K562 (cell line): Measurements from ENCODE around the gene SELENOK. TPM values are rescaled to one million over a fixed set of nuclear protein-coding genes. Genes with fewer than 3 reads are reported as not detected.

Source experiments
- ATF1 ChIP-seq, 2 experiments: fragments of 450-650 bp in 1 of 2; IDR thresholded peaks; 2 replicates each; pipeline ENCODE4 v1.6.1; 2016; ENCODE audit warnings: missing compliant biosample characterization in 1 of 2, missing genetic modification characterization in 1 of 2
- FOSL1 ChIP-seq: fragments of 200-800 bp; sonication (Bioruptor generic); conservative IDR thresholded peaks from 2 replicates; pipeline ENCODE4 v1.6.1; 2016; ENCODE audit warnings: missing genetic modification characterization, missing compliant biosample characterization
- NELFE ChIP-seq: IDR thresholded peaks from 2 replicates; pipeline ENCODE4 v1.6.1; 2011; ENCODE audit warnings: mild to moderate bottlenecking; ENCODE audit not compliant: insufficient read depth, insufficient read length
- NEUROD1 ChIP-seq: fragments of 150-350 bp; IDR thresholded peaks from 2 replicates; pipeline ENCODE4 v1.6.1; 2014; ENCODE audit warnings: borderline replicate concordance, low read length, low read depth; ENCODE audit not compliant: partially characterized antibody
- POU5F1 ChIP-seq: fragments of 150-350 bp; IDR thresholded peaks from 2 replicates; pipeline ENCODE4 v1.6.1; 2014; ENCODE audit warnings: borderline replicate concordance, low read length, low read depth, mild to moderate bottlenecking; ENCODE audit not compliant: partially characterized antibody
- RB1 ChIP-seq: fragments of 450-650 bp; IDR thresholded peaks from 2 replicates; pipeline ENCODE4 v1.6.1; 2017; ENCODE audit warnings: low read depth, mild to moderate bottlenecking
- ZNF174 ChIP-seq: fragments of 250-450 bp; sonication (Bioruptor Pico); IDR thresholded peaks from 2 replicates; pipeline ENCODE4 v1.4.0; 2020; ENCODE audit warnings: mild to moderate bottlenecking
- ZNF561 ChIP-seq: fragments of 450-650 bp; formaldehyde crosslinking; conservative IDR thresholded peaks from 2 replicates; pipeline ENCODE4 v1.4.0; 2020; ENCODE audit warnings: mild to moderate bottlenecking, moderate library complexity
- polyA plus RNA-seq, 8 experiments: library from polyadenylated mRNA; depleted of rRNA in 4 of 8; stranded (reverse) in 5 of 8; unstranded in 3 of 8; fragments of >200 nt; fragmentation: Nextera tagmentation in 2 of 8; fragmentation: Illumina TruSeq in 1 of 8; extraction: Ambion mirVana in 2 of 8; extraction: Trizol in 1 of 8; gene quantifications; 2 replicates each; pipeline versions ENCODE4 v1.2.1 to v1.2.3, GENCODE V29; 2011 to 2014; ENCODE audit warnings: inconsistent platforms in 1 of 8, missing spikeins in 1 of 8
- total RNA-seq, 7 experiments: library from RNA; depleted of rRNA in 6 of 7; stranded (reverse); fragments of >200 nt in 6 of 7; fragmentation: Illumina TruSeq in 2 of 7; extraction: Trizol in 2 of 7; gene quantifications; 2 replicates each; pipeline versions ENCODE4 v1.2.1 to v1.2.3, GENCODE V29; 2011 to 2021; ENCODE audit warnings: low replicate concordance in 1 of 7
- TF ChIP-seq, protein P1 (sequence below): sonication (generic); formaldehyde crosslinking; IDR thresholded peaks from 2 replicates; pipeline ENCODE4 v1.9.0; 2022; ENCODE audit warnings: mild to moderate bottlenecking, missing genetic modification reagents
- TF ChIP-seq, protein P2 (sequence below): fragments of 450-650 bp; IDR thresholded peaks from 2 replicates; pipeline ENCODE4 v1.6.1; 2016; ENCODE audit warnings: mild to moderate bottlenecking, moderate library complexity
- TF ChIP-seq, protein P3 (sequence below): sonication (generic); formaldehyde crosslinking; IDR thresholded peaks from 2 replicates; pipeline ENCODE4 v1.8.1; 2023; ENCODE audit warnings: mild to moderate bottlenecking, missing genetic modification reagents, moderate library complexity
- TF ChIP-seq, protein P4 (sequence below), 2 experiments: IDR thresholded peaks; 2 replicates each; pipeline ENCODE4 v1.6.1; 2011; ENCODE audit warnings: borderline replicate concordance in 1 of 2, control low read depth in 1 of 2, low read depth in 1 of 2, low read length in 1 of 2, mild to moderate bottlenecking in 1 of 2, mixed read lengths in 1 of 2, moderate library complexity in 1 of 2; ENCODE audit not compliant: insufficient read depth in 1 of 2, insufficient read length in 1 of 2, poor library complexity in 1 of 2, severe bottlenecking in 1 of 2; ENCODE audit errors: extremely low read depth in 1 of 2

The SELENOK gene
- total and polyA plus RNA-seq, 9 of the 15 experiments (the other 6 are each of a cell fraction or from before 2014, with no cell fraction given): 18.3 to 164 (median 34.8) TPM

DNA sequence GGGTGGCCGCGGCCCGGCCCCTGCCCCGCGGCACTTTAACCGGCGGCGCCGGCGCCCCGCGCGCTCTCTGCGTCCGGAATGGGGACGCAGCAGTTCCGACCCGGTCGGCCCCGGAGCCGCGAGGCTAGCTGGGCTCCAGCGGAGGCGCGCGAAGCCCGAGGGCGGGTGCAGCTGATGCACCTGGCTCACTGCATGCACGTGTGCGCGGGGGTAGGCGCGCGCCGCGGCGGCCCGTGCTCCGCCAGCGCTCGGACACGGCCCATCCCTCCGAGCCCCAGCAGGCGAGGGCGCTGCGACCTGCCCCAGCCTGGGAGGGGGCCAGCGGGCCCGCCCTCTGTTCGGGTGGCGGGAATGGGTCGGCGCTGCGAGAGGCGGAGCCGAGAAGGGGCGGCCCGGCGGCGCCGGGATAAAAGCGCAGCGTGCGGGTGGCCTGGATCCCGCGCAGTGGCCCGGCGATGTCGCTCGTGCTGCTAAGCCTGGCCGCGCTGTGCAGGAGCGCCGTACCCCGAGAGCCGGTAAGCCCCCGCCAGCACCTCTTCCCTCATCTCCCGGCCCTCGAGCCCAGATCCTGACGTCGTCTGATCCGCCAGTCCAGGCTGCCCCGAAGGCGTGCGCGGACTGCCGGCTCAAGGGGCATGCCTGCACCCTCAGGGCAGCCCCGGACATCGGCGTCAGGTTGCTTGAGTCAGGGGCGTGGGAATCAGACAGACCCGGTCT lies 45.4 kb downstream of the SELENOK start, which contains the start of the genes CHDH and IL17RB (continued):
- TF ChIP-seq RB1 (0 out of 2 replicates have a peak, but pooled peaks have one; percentile 40), NEUROD1 (no peak), ATF1 (CRISPR knock-in tag; IDR thresholded peaks at IDR 0.05) (no peak), ATF1 (tag; IDR thresholded peaks at IDR 0.05) (no peak), FOSL1 (no peak), ZNF561 (CRISPR knock-in tag) (no peak), ZNF174 (CRISPR knock-in tag) (no peak), NELFE (no peak), POU5F1 (no peak)
- TF ChIP-seq, protein P1, sequence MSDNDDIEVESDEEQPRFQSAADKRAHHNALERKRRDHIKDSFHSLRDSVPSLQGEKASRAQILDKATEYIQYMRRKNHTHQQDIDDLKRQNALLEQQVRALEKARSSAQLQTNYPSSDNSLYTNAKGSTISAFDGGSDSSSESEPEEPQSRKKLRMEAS (CRISPR knock-in tag): peak; percentile 26; the same call in 1 of the 2 replicates
- TF ChIP-seq, protein P2, sequence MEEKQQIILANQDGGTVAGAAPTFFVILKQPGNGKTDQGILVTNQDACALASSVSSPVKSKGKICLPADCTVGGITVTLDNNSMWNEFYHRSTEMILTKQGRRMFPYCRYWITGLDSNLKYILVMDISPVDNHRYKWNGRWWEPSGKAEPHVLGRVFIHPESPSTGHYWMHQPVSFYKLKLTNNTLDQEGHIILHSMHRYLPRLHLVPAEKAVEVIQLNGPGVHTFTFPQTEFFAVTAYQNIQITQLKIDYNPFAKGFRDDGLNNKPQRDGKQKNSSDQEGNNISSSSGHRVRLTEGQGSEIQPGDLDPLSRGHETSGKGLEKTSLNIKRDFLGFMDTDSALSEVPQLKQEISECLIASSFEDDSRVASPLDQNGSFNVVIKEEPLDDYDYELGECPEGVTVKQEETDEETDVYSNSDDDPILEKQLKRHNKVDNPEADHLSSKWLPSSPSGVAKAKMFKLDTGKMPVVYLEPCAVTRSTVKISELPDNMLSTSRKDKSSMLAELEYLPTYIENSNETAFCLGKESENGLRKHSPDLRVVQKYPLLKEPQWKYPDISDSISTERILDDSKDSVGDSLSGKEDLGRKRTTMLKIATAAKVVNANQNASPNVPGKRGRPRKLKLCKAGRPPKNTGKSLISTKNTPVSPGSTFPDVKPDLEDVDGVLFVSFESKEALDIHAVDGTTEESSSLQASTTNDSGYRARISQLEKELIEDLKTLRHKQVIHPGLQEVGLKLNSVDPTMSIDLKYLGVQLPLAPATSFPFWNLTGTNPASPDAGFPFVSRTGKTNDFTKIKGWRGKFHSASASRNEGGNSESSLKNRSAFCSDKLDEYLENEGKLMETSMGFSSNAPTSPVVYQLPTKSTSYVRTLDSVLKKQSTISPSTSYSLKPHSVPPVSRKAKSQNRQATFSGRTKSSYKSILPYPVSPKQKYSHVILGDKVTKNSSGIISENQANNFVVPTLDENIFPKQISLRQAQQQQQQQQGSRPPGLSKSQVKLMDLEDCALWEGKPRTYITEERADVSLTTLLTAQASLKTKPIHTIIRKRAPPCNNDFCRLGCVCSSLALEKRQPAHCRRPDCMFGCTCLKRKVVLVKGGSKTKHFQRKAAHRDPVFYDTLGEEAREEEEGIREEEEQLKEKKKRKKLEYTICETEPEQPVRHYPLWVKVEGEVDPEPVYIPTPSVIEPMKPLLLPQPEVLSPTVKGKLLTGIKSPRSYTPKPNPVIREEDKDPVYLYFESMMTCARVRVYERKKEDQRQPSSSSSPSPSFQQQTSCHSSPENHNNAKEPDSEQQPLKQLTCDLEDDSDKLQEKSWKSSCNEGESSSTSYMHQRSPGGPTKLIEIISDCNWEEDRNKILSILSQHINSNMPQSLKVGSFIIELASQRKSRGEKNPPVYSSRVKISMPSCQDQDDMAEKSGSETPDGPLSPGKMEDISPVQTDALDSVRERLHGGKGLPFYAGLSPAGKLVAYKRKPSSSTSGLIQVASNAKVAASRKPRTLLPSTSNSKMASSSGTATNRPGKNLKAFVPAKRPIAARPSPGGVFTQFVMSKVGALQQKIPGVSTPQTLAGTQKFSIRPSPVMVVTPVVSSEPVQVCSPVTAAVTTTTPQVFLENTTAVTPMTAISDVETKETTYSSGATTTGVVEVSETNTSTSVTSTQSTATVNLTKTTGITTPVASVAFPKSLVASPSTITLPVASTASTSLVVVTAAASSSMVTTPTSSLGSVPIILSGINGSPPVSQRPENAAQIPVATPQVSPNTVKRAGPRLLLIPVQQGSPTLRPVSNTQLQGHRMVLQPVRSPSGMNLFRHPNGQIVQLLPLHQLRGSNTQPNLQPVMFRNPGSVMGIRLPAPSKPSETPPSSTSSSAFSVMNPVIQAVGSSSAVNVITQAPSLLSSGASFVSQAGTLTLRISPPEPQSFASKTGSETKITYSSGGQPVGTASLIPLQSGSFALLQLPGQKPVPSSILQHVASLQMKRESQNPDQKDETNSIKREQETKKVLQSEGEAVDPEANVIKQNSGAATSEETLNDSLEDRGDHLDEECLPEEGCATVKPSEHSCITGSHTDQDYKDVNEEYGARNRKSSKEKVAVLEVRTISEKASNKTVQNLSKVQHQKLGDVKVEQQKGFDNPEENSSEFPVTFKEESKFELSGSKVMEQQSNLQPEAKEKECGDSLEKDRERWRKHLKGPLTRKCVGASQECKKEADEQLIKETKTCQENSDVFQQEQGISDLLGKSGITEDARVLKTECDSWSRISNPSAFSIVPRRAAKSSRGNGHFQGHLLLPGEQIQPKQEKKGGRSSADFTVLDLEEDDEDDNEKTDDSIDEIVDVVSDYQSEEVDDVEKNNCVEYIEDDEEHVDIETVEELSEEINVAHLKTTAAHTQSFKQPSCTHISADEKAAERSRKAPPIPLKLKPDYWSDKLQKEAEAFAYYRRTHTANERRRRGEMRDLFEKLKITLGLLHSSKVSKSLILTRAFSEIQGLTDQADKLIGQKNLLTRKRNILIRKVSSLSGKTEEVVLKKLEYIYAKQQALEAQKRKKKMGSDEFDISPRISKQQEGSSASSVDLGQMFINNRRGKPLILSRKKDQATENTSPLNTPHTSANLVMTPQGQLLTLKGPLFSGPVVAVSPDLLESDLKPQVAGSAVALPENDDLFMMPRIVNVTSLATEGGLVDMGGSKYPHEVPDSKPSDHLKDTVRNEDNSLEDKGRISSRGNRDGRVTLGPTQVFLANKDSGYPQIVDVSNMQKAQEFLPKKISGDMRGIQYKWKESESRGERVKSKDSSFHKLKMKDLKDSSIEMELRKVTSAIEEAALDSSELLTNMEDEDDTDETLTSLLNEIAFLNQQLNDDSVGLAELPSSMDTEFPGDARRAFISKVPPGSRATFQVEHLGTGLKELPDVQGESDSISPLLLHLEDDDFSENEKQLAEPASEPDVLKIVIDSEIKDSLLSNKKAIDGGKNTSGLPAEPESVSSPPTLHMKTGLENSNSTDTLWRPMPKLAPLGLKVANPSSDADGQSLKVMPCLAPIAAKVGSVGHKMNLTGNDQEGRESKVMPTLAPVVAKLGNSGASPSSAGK: peak; percentile 47
- TF ChIP-seq, protein P3, sequence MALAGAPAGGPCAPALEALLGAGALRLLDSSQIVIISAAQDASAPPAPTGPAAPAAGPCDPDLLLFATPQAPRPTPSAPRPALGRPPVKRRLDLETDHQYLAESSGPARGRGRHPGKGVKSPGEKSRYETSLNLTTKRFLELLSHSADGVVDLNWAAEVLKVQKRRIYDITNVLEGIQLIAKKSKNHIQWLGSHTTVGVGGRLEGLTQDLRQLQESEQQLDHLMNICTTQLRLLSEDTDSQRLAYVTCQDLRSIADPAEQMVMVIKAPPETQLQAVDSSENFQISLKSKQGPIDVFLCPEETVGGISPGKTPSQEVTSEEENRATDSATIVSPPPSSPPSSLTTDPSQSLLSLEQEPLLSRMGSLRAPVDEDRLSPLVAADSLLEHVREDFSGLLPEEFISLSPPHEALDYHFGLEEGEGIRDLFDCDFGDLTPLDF (CRISPR knock-in tag): no peak
- TF ChIP-seq, protein P4, sequence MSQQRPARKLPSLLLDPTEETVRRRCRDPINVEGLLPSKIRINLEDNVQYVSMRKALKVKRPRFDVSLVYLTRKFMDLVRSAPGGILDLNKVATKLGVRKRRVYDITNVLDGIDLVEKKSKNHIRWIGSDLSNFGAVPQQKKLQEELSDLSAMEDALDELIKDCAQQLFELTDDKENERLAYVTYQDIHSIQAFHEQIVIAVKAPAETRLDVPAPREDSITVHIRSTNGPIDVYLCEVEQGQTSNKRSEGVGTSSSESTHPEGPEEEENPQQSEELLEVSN (IDR thresholded peaks at IDR 0.05; ENCODE audit: borderline replicate concordance in 1 of 2, extremely low read depth in 1 of 2, insufficient read depth in 1 of 2, insufficient read length in 1 of 2, low read depth in 1 of 2, low read length in 1 of 2, poor library complexity in 1 of 2, severe bottlenecking in 1 of 2): peak in 1 of 2 experiments; percentile 75
